Left ventricle myocardium inferior (tissue), 1 donor: ENCODE results near the gene POLR3B. TPM values are rescaled to one million over a fixed set of nuclear protein-coding genes. Genes with fewer than 3 reads are reported as not detected.
"Not testable (repeated sequence)": the region's sequence is repeated elsewhere in the genome, so short reads cannot be mapped to it uniquely, and the experiment has no call there.

Source experiments
- DNase-seq: peaks from one replicate; pipeline ENCODE4 v3.0.0-alpha.2; 2020
- H3K27ac ChIP-seq: fragments of 200-600 bp; replicated peaks from 2 replicates; pipeline ENCODE4 v1.8.0; 2021
- H3K27me3 ChIP-seq: fragments of 200-600 bp; 2 replicates; pipeline ENCODE4 v1.8.0; 2021; ENCODE audit warnings: low read depth
- H3K36me3 ChIP-seq: fragments of 200-600 bp; 2 replicates; pipeline ENCODE4 v1.8.0; 2021
- H3K4me1 ChIP-seq: fragments of 200-600 bp; 2 replicates; pipeline ENCODE4 v1.8.0; 2021
- H3K4me3 ChIP-seq: fragments of 200-600 bp; 2 replicates; pipeline ENCODE4 v1.8.0; 2021; ENCODE audit warnings: mild to moderate bottlenecking, moderate library complexity
- H3K9me3 ChIP-seq: fragments of 200-600 bp; replicated peaks from 2 replicates; pipeline ENCODE4 v1.8.0; 2021
- CTCF ChIP-seq: fragments of 200-600 bp; IDR thresholded peaks from 2 replicates; pipeline ENCODE4 v1.8.0; 2021; ENCODE audit warnings: antibody characterized with exemption, mild to moderate bottlenecking, borderline replicate concordance
- intact Hi-C: fragments of 100-400 bp; cut with micrococcal nuclease; formaldehyde crosslinking; loops from one replicate; pipeline ENCODE4 v1.11.0; 2022
- total RNA-seq: library from RNA; stranded (reverse); fragmentation: NEBNext Ultra II Directional; extraction: Animal tissue kit (Norgen Biotek cat#: 25700); gene quantifications from one replicate; pipeline ENCODE4 v1.2.1, GENCODE V29; 2021
- donor health status: DM: no; HTN: yes; CAD: no; lungs with severe emphysema.

The POLR3B gene
- total RNA-seq, 1 donor from 2014 or later = 8.5 TPM

- peaks cover 59% of the 10 kb centered on the region for H3K36me3 ChIP-seq
- DNase-seq = no peak
These were observed 104.2 kb downstream of the POLR3B start for GRCh38 chr12:106461730-106462129.

GRCh38 chr12:106465605-106466004, 108.1 kb downstream of the POLR3B start:
- H3K27me3 ChIP-seq, intact Hi-C loops, H3K4me3 ChIP-seq, DNase-seq, H3K27ac ChIP-seq: not testable (repeated sequence)
- peaks cover 13% of the 10 kb centered on the region for H3K4me1 ChIP-seq
- H3K9me3 ChIP-seq = peaks cover 17% of the 10 kb centered on the region
- H3K36me3 ChIP-seq = peaks cover 36% of the 10 kb centered on the region

More at GRCh38 chr12:106461730-106462129, 104.2 kb downstream of the POLR3B start:
- no peak overlapping the region for H3K27ac ChIP-seq
- no peak for TF ChIP-seq CTCF
- H3K9me3 ChIP-seq = peaks cover 15% of the 10 kb centered on the region
- peaks cover 17% of the 10 kb centered on the region for H3K4me1 ChIP-seq
- intact Hi-C loops = no loop called here
- no peak overlapping the region for H3K4me3 ChIP-seq
- H3K27me3 ChIP-seq = no peaks in the 10 kb centered on the region

GRCh38 chr12:106475662-106476061, 118.1 kb downstream of the POLR3B start:
- H3K27ac ChIP-seq, H3K27me3 ChIP-seq, intact Hi-C loops, H3K36me3 ChIP-seq, H3K4me1 ChIP-seq, H3K9me3 ChIP-seq, H3K4me3 ChIP-seq, DNase-seq: not testable (repeated sequence)

- H3K36me3 ChIP-seq, intact Hi-C loops, DNase-seq, H3K4me3 ChIP-seq, H3K27me3 ChIP-seq, H3K4me1 ChIP-seq, H3K27ac ChIP-seq, H3K9me3 ChIP-seq: not testable (repeated sequence)
These were observed 120.1 kb downstream of the POLR3B start for GRCh38 chr12:106477627-106478026.

- H3K4me3 ChIP-seq = no peak overlapping the region
- TF ChIP-seq CTCF = no peak
These were observed 122.7 kb downstream of the POLR3B start for GRCh38 chr12:106480251-106480650.

GRCh38 chr12:106481246-106481645, 123.7 kb downstream of the POLR3B start:
- H3K4me3 ChIP-seq = no peak overlapping the region
- DNase-seq = no peak
- no peaks in the 10 kb centered on the region for H3K36me3 ChIP-seq
- no peaks in the 10 kb centered on the region for H3K27me3 ChIP-seq
- H3K27ac ChIP-seq = no peak overlapping the region
- no peaks in the 10 kb centered on the region for H3K4me1 ChIP-seq
- intact Hi-C loops = no loop called here
- H3K9me3 ChIP-seq = no peaks in the 10 kb centered on the region
- TF ChIP-seq CTCF = no peak

More at GRCh38 chr12:106480251-106480650, 122.7 kb downstream of the POLR3B start:
- no peaks in the 10 kb centered on the region for H3K36me3 ChIP-seq
- no peaks in the 10 kb centered on the region for H3K4me1 ChIP-seq
- no peak for DNase-seq
- intact Hi-C loops = no loop called here
- H3K27me3 ChIP-seq = no peaks in the 10 kb centered on the region
- H3K27ac ChIP-seq = no peak overlapping the region
- H3K9me3 ChIP-seq = no peaks in the 10 kb centered on the region

- no peaks in the 10 kb centered on the region for H3K4me1 ChIP-seq
- no peaks in the 10 kb centered on the region for H3K36me3 ChIP-seq
- H3K27ac ChIP-seq = no peak overlapping the region
- H3K27me3 ChIP-seq = no peaks in the 10 kb centered on the region
- TF ChIP-seq CTCF = no peak
- no peaks in the 10 kb centered on the region for H3K9me3 ChIP-seq
- intact Hi-C loops = no loop called here
- H3K4me3 ChIP-seq = no peak overlapping the region
- no peak for DNase-seq
These were observed 130.1 kb downstream of the POLR3B start for GRCh38 chr12:106487664-106488063.
